ENCODE measurements around the gene OPCML. TPM values are rescaled to one million over a fixed set of nuclear protein-coding genes. Genes with fewer than 3 reads are reported as not detected.

The OPCML gene
- total RNA-seq, 1 experiment from 2014 or later: not detected

- Histone ChIP-seq H3K9me2 (ENCODE audit: insufficient read depth) (no peaks in the 10 kb centered on the region), H3K4me2 (no peak overlapping the region), H3K9me3 (ENCODE audit: insufficient read depth, low read depth) (no peaks in the 10 kb centered on the region), H3K4me3 (no peak overlapping the region), H2AFZ (no peak overlapping the region), H3F3A (ENCODE audit: insufficient read depth, low read depth) (no peaks in the 10 kb centered on the region), H3K27me3 (ENCODE audit: insufficient read depth, low read depth) (no peaks in the 10 kb centered on the region), H3K79me2 (ENCODE audit: low read depth) (no peaks in the 10 kb centered on the region), H3K27ac (no peak overlapping the region), H3K4me1 (replicated peaks; ENCODE audit: insufficient read depth) (no peaks in the 10 kb centered on the region), H4K20me1 (ENCODE audit: insufficient read depth) (no peaks in the 10 kb centered on the region), H3K36me3 (ENCODE audit: low read depth) (no peaks in the 10 kb centered on the region)
- ChIA-PET CTCF (no interaction called here), POLR2A (ENCODE audit: unreplicated experiment) (no interaction called here)
- TF ChIP-seq CTCF (conservative IDR thresholded peaks at IDR 0.05) (no peak), EZH2 (IDR thresholded peaks at IDR 0.05; ENCODE audit: low read depth) (no peak)
- DNase-seq: no peak
- intact Hi-C loops (cut with micrococcal nuclease; ENCODE audit: unreplicated experiment): no loop called here
- no TSS peak for BruUV-seq (replicated peaks)
These were observed 1027.7 kb downstream of the OPCML start for GRCh38 chr11:132504501-132505041.

- ChIA-PET POLR2A (ENCODE audit: unreplicated experiment) (no interaction called here), CTCF (no interaction called here)
- no peaks in the 10 kb centered on the region for H3K9me3 ChIP-seq (ENCODE audit: insufficient read depth, low read depth)
- DNase-seq: no peak
- no peaks in the 10 kb centered on the region for H3K79me2 ChIP-seq (ENCODE audit: low read depth)
- H4K20me1 ChIP-seq (ENCODE audit: insufficient read depth): no peaks in the 10 kb centered on the region
- H3K4me3 ChIP-seq: no peak overlapping the region
- no TSS peak for BruUV-seq (replicated peaks)
- H3K27me3 ChIP-seq (ENCODE audit: insufficient read depth, low read depth): no peaks in the 10 kb centered on the region
- no peaks in the 10 kb centered on the region for H3F3A ChIP-seq (ENCODE audit: insufficient read depth, low read depth)
- no peaks in the 10 kb centered on the region for H3K4me1 ChIP-seq (replicated peaks; ENCODE audit: insufficient read depth)
- TF ChIP-seq CTCF (conservative IDR thresholded peaks at IDR 0.05) (no peak), EZH2 (IDR thresholded peaks at IDR 0.05; ENCODE audit: low read depth) (no peak)
- no peaks in the 10 kb centered on the region for H3K36me3 ChIP-seq (ENCODE audit: low read depth)
- no peak overlapping the region for H3K4me2 ChIP-seq
- no peak overlapping the region for H3K27ac ChIP-seq
- intact Hi-C loops (cut with micrococcal nuclease; ENCODE audit: unreplicated experiment): no loop called here
- H3K9me2 ChIP-seq (ENCODE audit: insufficient read depth): no peaks in the 10 kb centered on the region
- no peak overlapping the region for H2AFZ ChIP-seq
These were observed 1030.9 kb downstream of the OPCML start for GRCh38 chr11:132501356-132501755.

- H3K4me2 ChIP-seq: no peak overlapping the region
- ChIA-PET CTCF (no interaction called here), POLR2A (ENCODE audit: unreplicated experiment) (no interaction called here)
- no peak for DNase-seq
- H3K27me3 ChIP-seq (ENCODE audit: insufficient read depth, low read depth): no peaks in the 10 kb centered on the region
- intact Hi-C loops (cut with micrococcal nuclease; ENCODE audit: unreplicated experiment): no loop called here
- BruUV-seq (replicated peaks): no TSS peak
- no peaks in the 10 kb centered on the region for H3K9me2 ChIP-seq (ENCODE audit: insufficient read depth)
- H3K27ac ChIP-seq: no peak overlapping the region
- H3K4me3 ChIP-seq: no peak overlapping the region
- H3F3A ChIP-seq (ENCODE audit: insufficient read depth, low read depth): no peaks in the 10 kb centered on the region
- H3K79me2 ChIP-seq (ENCODE audit: low read depth): no peaks in the 10 kb centered on the region
- TF ChIP-seq CTCF (conservative IDR thresholded peaks at IDR 0.05): no peak
- TF ChIP-seq EZH2 (IDR thresholded peaks at IDR 0.05; ENCODE audit: low read depth): no peak
- no peaks in the 10 kb centered on the region for H3K4me1 ChIP-seq (replicated peaks; ENCODE audit: insufficient read depth)
- no peaks in the 10 kb centered on the region for H4K20me1 ChIP-seq (ENCODE audit: insufficient read depth)
- H2AFZ ChIP-seq: no peak overlapping the region
- no peaks in the 10 kb centered on the region for H3K9me3 ChIP-seq (ENCODE audit: insufficient read depth, low read depth)
- H3K36me3 ChIP-seq (ENCODE audit: low read depth): no peaks in the 10 kb centered on the region
These were observed 1032.6 kb downstream of the OPCML start for GRCh38 chr11:132499661-132500060.

Data from PC-9 (cell line).